HG03469 (cell line): ENCODE measurements around the gene CCDC88B.

Experiments
- ATAC-seq: cut with Tn5 transposase; IDR thresholded peaks from one replicate; pipeline ENCODE4 v1.9.1; 2021; ENCODE audit warnings: mild to moderate bottlenecking, moderate library complexity, moderate number of reproducible peaks; ENCODE audit not compliant: unreplicated experiment

The CCDC88B gene

DNA sequence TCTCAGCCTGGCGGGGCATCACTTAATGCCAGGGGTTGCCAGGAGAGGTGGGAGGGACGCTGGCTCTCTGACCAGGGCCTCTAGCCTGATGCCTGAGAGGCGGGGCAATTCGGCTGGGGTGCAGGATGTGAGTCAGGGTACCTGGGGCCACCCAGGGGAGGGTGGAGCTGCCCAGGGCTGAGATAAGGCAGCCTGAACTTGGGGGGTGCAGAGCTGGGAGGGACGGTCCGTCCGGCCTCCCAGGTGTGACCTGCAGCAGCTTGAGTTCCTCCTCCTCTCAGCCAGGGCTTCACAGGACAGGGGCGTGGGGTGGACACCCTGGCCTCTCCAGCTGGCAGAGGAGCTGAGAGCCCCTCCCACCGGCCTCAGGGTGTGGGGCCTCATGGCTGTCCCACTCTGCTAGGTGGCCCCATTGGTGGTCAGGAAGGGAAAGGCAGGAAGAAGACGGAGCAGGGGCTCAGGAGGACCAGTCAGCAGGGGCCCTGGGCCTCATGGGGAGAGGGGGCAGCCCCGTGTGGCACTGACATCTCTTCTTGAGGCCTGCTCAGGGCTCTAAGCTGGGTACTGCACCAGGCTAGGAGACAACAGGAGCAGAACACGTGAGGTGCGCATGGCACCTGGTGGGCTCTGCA, 18.0 kb downstream of the CCDC88B start:
- no peak for ATAC-seq

DNA sequence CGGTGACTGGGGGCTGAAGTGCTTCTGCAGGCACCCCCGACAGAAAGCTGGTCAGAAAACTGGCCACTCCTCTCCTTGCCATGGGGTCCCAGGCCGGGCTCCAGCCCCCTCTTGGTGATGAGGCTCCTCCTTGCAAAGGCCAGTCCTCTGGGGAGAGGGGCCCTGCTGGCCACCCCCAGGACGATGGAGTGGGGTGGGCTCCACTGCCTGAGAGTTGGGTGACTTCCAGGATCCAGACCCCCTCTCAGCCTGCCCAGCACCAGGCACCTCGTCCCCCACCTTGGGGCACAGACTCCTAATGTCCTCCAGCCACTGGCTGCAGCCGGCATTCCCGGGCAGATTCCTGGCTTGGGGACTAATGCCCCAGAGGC, 18.5 kb downstream of the CCDC88B start:
- no peak for ATAC-seq

DNA sequence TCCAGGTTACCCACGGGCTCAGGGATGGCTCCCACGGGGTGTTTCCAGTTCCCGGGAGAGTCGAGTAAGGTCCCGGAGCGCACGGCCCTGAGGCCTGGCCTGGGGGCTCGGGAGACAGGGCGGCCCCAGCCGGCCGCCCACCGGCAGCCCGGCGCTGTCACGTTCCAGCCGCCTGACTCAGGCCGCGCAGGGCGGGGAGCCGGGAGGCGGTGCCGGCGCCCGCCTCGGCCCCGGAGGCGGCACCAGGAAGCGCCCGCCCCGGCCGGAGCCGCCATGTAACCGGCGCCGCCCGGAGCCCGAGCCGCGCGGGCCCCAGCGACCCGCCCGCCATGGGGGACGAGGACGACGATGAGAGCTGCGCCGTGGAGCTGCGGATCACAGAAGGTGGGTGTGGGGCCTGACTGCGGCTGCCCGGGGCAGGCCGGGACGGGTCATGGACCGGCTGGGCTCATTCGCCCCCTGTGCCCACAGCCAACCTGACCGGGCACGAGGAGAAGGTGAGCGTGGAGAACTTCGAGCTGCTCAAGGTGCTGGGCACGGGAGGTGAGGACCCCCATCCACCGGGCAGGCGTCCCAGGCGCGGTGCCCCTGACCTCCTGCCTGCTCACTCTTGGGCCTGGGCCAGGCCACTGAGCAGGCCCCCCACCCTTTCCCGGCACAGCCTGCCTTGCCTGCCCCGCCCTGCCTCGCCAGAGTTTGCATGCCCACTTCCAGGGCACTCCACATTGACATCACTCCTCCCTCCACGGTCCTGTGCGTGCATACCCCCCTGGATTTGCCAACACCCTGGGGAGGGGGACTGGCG, 19.1 kb downstream of the CCDC88B start, which contains the start of gene RPS6KA4:
RPS6KA4 (plus strand) TSS at position 256 of the 805 bp plus-strand sequence; CDS start at position 330, 74 bp downstream.
- ATAC-seq = no peak

DNA sequence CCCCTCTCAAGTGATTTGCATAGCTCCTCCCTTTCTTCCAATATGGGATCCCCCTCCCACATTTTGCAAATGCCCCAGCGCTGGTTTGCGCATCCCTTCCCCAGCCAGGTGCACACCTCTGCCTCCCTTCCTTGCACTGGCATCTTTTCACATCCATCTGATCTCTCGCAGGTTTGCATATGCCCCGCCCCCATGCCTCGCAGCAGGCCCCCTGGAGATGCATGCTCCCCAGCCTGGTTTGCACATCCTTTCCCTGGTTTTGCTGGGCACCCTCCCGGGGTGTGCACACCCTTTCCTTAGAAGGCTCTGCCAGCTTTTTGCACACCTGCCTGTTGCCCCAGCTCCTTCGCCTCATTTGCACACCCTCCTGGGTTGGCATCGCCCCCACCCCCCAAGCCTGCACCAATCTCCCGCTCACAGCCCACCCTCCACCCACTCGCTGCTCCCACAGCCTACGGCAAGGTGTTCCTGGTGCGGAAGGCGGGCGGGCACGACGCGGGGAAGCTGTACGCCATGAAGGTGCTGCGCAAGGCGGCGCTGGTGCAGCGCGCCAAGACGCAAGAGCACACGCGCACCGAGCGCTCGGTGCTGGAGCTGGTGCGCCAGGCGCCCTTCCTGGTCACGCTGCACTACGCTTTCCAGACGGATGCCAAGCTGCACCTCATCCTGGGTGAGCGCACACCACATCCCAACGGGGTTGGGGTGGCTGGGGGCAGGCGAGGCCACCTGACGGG, 19.9 kb downstream of the CCDC88B start:
- no peak for ATAC-seq

DNA sequence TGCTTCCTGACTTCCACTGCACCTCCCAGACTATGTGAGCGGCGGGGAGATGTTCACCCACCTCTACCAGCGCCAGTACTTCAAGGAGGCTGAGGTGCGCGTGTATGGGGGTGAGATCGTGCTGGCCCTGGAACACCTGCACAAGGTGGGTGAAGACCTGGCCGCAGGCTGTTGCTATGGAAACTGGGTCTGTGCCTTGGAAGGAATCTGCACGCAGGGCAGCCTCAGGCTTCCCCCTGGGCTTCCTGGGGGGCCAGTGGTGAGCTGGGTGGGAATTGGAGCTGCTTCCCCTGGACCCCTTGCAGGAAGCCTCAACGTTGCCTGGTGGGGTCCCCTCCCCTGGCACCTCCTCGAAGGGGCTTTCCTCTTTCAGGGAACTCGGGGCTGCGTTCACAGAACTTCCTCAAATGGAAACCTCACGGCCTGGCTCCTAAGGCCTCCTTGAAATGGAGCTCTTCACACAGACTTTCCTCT, 20.5 kb downstream of the CCDC88B start:
- no peak for ATAC-seq

DNA sequence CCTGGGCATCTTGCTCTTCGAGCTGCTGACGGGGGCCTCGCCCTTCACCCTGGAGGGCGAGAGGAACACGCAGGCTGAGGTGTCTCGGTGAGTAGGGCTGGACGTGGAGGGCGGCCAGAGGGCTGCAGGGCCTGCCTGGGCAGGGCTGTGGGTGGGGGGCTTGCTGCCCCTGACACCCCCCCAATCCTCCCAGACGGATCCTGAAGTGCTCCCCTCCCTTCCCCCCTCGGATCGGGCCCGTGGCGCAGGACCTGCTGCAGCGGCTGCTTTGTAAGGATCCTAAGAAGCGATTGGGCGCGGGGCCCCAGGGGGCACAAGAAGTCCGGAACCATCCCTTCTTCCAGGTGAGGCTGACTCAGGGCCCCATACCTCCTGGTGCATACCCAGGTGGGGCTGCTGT, 21.7 kb downstream of the CCDC88B start:
- ATAC-seq = no peak

DNA sequence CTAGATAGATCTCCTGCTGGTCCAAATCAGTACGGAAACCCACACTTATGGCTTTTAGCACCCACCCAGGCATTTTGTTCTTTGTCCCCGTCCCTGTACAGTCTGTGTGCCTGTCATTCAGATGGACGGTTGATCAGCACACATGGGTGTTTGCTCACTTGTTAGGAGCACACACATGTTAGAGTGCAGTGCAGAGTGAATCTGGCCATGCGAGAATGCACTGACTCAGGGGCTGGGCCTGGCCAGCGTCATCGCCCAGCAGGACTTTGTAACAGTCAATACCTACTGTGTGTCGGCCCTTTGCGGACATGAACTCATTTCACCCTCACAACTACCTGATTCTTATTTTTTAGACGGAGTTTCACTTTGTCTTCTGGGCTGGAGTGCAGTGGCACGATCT, 22.3 kb downstream of the CCDC88B start:
- no peak for ATAC-seq

DNA sequence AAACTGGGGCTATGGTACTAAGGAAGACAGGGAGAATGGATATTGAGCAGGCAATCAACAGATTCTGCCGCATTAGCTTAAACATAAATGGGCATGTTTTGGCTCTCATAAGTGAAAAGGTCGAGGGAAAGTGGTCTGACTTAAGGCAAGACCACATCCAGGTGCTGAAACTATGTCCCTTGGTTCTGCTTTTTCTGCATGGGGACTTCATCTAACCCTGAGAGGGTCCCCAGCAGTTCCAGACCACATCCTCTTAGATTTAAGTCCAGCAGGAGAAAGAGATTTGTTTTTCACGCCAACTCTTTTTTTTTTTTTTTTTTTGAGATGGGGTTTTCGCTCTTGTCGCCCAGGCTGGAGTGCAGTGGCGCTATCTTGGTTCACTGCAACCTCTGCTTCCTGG, 24.4 kb downstream of the CCDC88B start:
- ATAC-seq = no peak

DNA sequence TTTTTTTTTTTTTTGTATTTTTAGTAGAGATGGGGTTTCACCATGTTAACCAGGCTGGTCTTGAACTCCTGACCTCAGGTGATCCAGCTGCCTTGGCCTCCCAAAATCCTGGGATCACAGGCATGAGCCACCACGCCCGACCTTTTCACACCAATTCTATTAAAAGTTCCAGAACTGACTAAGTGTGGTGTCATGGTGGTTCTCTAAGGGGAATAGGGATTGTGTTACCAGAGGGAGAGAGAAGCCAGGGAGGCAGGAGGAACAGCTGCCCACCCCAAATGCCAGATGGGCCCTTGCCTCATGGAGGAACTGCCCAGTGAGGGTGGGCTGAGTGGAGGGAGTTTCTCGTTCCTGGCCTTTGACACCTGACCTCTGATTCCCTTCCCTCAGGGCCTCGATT, 24.9 kb downstream of the CCDC88B start:
- ATAC-seq = no peak

DNA sequence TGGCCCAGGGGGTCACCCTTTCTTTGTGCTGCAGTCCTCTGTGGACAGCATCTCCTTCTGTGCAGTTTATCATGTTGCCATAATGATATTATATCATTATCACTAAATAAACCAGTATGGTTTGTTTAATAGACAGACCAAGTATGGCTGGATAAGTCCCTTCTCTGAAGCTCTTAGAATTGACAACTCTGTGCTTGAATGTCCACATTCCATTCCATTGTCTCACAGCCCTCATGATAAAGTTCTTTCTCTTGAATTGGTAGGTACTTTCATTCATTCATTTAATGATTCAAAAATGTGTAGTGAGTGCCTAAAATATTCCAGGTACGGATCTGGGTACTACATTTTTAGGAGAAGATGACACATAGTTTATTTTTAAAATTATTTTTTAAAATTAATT, 26.7 kb downstream of the CCDC88B start:
- ATAC-seq = no peak

DNA sequence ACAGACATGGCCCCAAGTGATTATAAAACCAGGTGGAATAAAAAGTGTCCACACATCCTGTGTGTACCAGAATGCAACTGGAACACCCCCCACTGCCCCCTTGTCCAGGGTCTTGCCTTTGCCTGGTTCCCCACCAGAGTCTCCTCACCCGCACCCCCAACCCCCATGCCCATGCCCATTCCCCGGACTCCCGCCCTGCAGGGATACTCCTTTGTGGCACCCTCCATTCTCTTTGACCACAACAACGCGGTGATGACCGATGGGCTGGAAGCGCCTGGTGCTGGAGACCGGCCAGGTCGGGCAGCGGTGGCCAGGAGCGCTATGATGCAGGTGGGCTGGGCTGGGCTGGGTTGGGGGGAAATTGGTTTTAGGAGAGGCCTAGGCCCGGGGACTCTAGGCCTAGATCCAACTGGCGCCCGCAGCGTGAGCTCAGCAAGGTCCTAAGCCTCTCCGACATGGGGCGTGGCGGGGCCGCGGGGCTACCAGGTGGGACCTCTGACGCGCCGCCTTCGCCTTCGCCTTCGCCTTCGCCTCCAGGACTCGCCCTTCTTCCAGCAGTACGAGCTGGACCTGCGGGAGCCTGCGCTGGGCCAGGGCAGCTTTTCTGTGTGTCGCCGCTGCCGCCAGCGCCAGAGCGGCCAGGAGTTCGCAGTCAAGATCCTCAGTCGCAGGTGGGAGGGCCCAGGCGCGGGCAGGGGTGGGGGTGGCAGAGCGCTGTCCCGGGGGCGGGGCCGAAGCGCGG, 28.1 kb downstream of the CCDC88B start:
- ATAC-seq = no peak

DNA sequence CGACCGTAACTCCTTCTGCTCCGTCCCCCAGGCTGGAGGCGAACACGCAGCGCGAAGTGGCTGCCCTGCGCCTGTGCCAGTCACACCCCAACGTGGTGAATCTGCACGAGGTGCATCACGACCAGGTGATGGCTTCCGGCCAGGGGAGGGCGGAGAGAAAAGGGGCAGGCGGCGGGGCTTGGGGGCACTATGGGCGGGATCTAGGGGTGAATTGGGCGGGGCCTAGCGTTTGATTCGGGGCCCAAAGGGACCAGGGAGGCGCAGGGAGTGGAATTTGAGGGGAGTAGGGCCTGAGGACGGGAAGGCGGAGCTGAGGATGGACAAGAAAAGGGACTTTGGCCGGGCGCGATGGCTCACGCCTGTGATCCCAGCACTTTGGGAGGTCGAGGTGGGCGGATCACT, 28.7 kb downstream of the CCDC88B start:
- ATAC-seq = no peak

DNA sequence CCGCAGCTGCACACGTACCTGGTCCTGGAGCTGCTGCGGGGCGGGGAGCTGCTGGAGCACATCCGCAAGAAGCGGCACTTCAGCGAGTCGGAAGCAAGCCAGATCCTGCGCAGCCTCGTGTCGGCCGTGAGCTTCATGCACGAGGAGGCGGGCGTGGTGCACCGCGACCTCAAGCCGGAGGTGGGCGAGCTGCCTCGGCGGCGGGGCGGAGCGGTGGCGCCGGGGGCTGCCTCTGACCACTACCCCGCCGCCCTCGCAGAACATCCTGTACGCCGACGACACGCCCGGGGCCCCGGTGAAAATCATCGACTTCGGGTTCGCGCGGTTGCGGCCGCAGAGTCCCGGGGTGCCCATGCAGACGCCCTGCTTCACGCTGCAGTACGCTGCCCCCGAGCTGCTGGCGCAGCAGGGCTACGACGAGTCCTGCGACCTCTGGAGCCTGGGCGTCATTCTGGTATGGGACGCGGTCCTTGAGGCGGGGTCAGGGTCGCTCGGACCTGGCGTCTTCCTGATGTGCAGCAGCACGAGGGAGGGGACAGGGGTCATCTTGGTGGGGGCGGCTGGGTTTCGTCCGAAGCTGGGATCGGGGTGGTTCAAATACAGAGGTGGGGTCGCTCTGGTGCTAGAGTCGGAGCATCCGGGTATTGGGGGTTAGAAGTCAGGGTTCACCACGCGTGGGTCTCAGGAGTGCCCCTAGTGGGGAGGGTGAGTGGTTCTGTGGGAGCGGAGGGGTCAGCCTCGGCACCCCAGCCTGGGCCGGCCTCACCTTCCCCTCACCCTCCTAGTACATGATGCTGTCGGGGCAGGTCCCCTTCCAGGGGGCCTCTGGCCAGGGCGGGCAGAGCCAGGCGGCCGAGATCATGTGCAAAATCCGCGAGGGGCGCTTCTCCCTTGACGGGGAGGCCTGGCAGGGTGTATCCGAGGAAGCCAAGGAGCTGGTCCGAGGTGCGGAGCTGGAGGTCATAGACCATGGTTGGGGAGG, 29.7 kb downstream of the CCDC88B start:
- ATAC-seq = no peak

DNA sequence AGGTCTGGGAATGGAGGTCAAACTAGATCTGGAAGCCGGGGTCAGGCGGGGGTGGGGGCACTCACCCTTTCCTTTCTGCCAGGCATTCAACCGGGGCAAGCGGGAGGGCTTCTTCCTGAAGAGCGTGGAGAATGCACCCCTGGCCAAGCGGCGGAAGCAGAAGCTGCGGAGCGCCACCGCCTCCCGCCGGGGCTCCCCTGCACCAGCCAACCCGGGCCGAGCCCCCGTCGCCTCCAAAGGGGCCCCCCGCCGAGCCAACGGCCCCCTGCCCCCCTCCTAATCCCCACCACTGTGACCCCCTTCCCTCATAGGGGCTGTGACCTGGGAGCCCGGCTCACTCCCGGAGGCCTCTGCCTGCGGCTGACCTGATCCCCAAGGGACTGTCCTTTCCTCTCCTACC, 31.2 kb downstream of the CCDC88B start:
- no peak for ATAC-seq

DNA sequence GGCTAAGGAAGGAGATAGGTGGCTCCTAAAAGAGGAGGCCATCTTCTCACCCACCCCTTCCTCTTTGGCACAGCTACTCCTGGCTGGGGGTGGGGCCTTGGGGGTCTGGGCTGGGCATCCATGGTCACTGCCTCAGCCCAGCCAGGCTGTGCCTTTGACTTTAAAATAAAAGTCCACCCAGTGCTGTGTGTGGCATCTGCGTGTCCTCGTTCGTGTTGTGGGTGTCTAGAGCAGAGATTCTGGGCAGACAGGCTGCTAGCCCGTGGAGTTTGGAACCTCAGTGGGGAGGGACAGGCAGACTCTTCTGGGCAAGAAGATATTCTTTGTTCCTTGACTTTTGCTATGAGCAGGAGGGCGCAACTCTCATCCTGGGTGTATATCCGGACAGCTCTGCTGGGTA, 32.0 kb downstream of the CCDC88B start:
- no peak for ATAC-seq

DNA sequence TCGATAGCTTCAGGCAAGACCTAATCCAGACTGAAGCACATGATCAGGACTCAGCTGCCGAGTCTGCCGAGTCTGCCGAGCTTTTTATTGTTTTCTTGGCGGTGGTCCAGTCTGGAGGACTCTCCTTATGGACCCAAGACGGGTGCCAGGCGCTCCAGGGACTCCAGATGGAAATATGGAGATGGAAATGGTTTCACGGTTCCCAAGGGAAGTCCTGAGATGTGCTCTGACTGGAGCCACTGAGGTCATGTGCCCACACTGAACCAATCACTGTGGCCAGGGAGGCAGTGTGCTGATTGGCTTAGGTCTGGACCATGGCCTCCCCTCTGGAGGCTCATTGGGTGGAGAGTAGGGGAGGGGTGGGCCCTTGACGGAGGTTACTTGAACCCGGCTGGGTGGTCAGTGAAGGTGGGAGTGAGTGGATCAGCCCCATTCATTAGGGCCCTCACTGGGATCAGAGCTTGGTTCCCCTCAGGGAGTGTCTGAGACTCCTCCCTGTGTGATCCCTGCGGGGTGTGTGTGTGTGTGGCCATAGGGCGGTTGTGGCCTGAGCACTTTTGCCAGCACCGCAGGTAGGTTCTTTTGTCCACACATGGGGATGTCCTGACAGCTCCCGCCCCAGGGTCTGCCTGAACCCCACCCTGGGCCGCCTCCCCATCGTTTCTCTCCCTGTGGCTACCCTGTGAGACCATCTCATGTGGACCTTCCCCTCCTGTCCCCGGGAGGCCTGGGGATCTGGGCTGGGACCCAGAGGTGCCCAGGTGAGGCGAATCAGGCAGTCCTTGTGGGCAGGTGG, 33.0 kb downstream of the CCDC88B start:
- ATAC-seq = no peak

DNA sequence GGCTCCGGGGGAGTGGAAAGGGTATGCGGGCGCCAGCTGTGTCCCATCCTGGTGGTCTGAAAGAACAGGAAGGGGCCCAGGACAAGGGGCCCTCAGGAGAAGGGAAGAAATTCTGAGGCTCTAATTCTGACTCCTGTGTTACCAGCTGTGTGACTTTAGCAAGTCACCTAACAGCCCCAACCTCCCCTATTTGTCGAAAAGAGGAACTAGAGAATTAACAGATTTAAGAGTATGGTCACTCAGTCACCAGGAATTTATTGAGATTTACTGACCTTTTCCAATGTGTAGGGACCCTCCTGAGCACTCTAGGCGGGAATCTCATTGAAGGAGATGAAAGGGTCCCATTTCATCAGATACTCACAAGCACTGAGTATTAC, 33.6 kb downstream of the CCDC88B start:
- ATAC-seq = no peak

DNA sequence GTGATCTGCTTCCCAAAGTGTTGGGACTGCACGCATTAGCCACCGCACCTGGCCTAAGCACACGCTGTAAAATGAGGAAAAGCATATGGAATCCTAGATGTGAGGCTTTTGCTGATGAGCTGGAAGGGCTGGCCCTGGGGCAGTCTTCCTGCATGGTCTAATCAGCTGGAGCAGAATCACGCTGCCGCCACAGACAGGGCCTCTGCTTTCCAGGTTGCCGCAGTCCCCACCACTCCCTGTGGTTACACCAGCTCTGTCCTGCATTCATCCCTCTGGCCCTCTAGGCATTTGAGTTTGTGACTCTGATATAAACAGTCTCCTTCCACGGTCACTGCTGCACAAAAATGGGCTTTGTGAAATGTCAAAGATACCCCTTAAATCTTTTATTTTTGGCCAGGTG, 36.1 kb downstream of the CCDC88B start:
- ATAC-seq = no peak

DNA sequence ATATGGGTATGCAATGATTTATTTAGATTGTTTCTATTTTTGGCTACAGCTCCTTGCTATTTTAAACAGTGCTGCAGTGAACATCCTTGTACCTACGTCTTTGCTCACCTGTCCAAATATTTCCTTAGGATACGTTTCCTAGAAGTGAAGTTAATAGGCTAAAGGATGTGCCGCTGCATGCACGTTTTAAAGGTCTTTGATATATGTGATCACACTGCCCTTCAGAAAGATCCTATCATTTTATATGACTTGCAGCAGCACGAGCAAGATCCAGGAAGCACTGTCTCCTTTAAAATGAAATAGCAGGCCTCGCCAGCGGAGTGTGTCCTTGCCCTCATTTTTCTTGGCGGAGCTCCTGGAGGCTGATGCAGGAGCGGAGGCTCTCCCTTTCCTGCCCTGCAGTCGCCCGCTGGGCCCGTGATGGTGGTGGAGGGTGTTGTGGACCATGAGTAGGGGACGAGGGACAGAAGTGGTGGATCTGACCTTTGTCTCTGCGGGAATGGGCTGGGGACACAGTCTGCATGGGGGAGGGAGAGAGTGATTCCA, 38.4 kb downstream of the CCDC88B start:
- no peak for ATAC-seq
